GM18867 (cell line): ENCODE results near the gene CEP89.
"Not testable (repeated sequence)": the region's sequence is repeated elsewhere in the genome, so short reads cannot be mapped to it uniquely, and the experiment has no call there.

Experiments
- ATAC-seq: cut with Tn5 transposase; IDR thresholded peaks from one replicate; pipeline ENCODE4 v1.9.1; 2021; ENCODE audit warnings: mild to moderate bottlenecking, moderate library complexity; ENCODE audit not compliant: unreplicated experiment

CEP89 gene

GRCh38 chr19:32896516-32897214 is 75.1 kb downstream of the CEP89 start:
- no peak for ATAC-seq

- ATAC-seq, result peak; percentile 55
These were observed 76.4 kb downstream of the CEP89 start for GRCh38 chr19:32895384-32895783.

- ATAC-seq, result no peak
These were observed 80.1 kb downstream of the CEP89 start for GRCh38 chr19:32891609-32892008.

- ATAC-seq, result no peak
These were observed 80.9 kb downstream of the CEP89 start for GRCh38 chr19:32890841-32891240.

GRCh38 chr19:32890326-32890725 is 81.4 kb downstream of the CEP89 start:
- ATAC-seq, result no peak

GRCh38 chr19:32889137-32889934 is 82.4 kb downstream of the CEP89 start:
- no peak for ATAC-seq

- no peak for ATAC-seq
These were observed 84.1 kb downstream of the CEP89 start for GRCh38 chr19:32887572-32888215.

GRCh38 chr19:32886241-32886640 is 85.5 kb downstream of the CEP89 start:
- ATAC-seq, result no peak

GRCh38 chr19:32885255-32885654 is 86.5 kb downstream of the CEP89 start:
- ATAC-seq, result not testable (repeated sequence)

GRCh38 chr19:32881766-32882165 is 90.0 kb downstream of the CEP89 start:
- ATAC-seq, result no peak

GRCh38 chr19:32880622-32881021 is 91.1 kb downstream of the CEP89 start:
- no peak for ATAC-seq

- ATAC-seq, result no peak
These were observed 92.0 kb downstream of the CEP89 start for GRCh38 chr19:32879741-32880140.

GRCh38 chr19:32878988-32879387 is 92.8 kb downstream of the CEP89 start:
- ATAC-seq, result no peak

- no peak for ATAC-seq
These were observed 93.6 kb downstream of the CEP89 start for GRCh38 chr19:32877977-32878745.

GRCh38 chr19:32877323-32877912 is 94.3 kb downstream of the CEP89 start:
- no peak for ATAC-seq

- no peak for ATAC-seq
These were observed 94.9 kb downstream of the CEP89 start for GRCh38 chr19:32876919-32877285.

GRCh38 chr19:32876236-32876918 is 95.4 kb downstream of the CEP89 start:
- ATAC-seq, result no peak

GRCh38 chr19:32875428-32875827 is 96.3 kb downstream of the CEP89 start:
- ATAC-seq, result no peak

- ATAC-seq, result no peak
These were observed 97.2 kb downstream of the CEP89 start for GRCh38 chr19:32874605-32875004.
